Measurements from ENCODE around the gene TACC2. TPM values are rescaled to one million over a fixed set of nuclear protein-coding genes. Genes with fewer than 3 reads are reported as not detected.
"Not testable (repeated sequence)": the region's sequence is repeated elsewhere in the genome, so short reads cannot be mapped to it uniquely, and the experiment has no call there.

The TACC2 gene
- total RNA-seq, 1 donor from 2014 or later = 13.4 TPM

GRCh38 chr10:121978511-121978910 is 10.5 kb upstream of the TACC2 start:
- Histone ChIP-seq H3K4me3 (ENCODE audit: low read depth, low read length) (no peak overlapping the region), H3K27me3 (ENCODE audit: control insufficient read depth, insufficient read depth, low read length) (no peaks in the 10 kb centered on the region), H3K36me3 (ENCODE audit: control insufficient read depth, insufficient read depth, low read length) (no peaks in the 10 kb centered on the region)
- DNase-seq (ENCODE audit: low read depth) = no peak
- no peak for FAIRE-seq
- TF ChIP-seq CTCF (IDR thresholded peaks at IDR 0.05; ENCODE audit: insufficient read depth, low read length, severe bottlenecking) = no peak

- no peaks in the 10 kb centered on the region for H3K36me3 ChIP-seq (ENCODE audit: control insufficient read depth, insufficient read depth, low read length)
- FAIRE-seq = no peak
- DNase-seq (ENCODE audit: low read depth) = no peak
- no peak for TF ChIP-seq CTCF (IDR thresholded peaks at IDR 0.05; ENCODE audit: insufficient read depth, low read length, severe bottlenecking)
- no peaks in the 10 kb centered on the region for H3K27me3 ChIP-seq (ENCODE audit: control insufficient read depth, insufficient read depth, low read length)
- no peak overlapping the region for H3K4me3 ChIP-seq (ENCODE audit: low read depth, low read length)
Measured at GRCh38 chr10:121981346-121981745, 7.6 kb upstream of the TACC2 start.

- H3K36me3 ChIP-seq (ENCODE audit: control insufficient read depth, insufficient read depth, low read length) = no peaks in the 10 kb centered on the region
- DNase-seq (ENCODE audit: low read depth) (no peak), FAIRE-seq (no peak)
- no peaks in the 10 kb centered on the region for H3K27me3 ChIP-seq (ENCODE audit: control insufficient read depth, insufficient read depth, low read length)
- H3K4me3 ChIP-seq (ENCODE audit: low read depth, low read length) = no peak overlapping the region
- no peak for TF ChIP-seq CTCF (IDR thresholded peaks at IDR 0.05; ENCODE audit: insufficient read depth, low read length, severe bottlenecking)
Measured at GRCh38 chr10:121983852-121984251, 5.1 kb upstream of the TACC2 start.

- no peak for TF ChIP-seq CTCF (IDR thresholded peaks at IDR 0.05; ENCODE audit: insufficient read depth, low read length, severe bottlenecking)
- DNase-seq (ENCODE audit: low read depth) = no peak
- H3K36me3 ChIP-seq (ENCODE audit: control insufficient read depth, insufficient read depth, low read length) = no peaks in the 10 kb centered on the region
- H3K4me3 ChIP-seq (ENCODE audit: low read depth, low read length) = no peak overlapping the region
- H3K27me3 ChIP-seq (ENCODE audit: control insufficient read depth, insufficient read depth, low read length) = no peaks in the 10 kb centered on the region
- FAIRE-seq = no peak
Measured at GRCh38 chr10:121984463-121984862, 4.5 kb upstream of the TACC2 start.

- TF ChIP-seq CTCF (IDR thresholded peaks at IDR 0.05; ENCODE audit: insufficient read depth, low read length, severe bottlenecking) = no peak
- H3K27me3 ChIP-seq (ENCODE audit: control insufficient read depth, insufficient read depth, low read length) = no peaks in the 10 kb centered on the region
- no peak overlapping the region for H3K4me3 ChIP-seq (ENCODE audit: low read depth, low read length)
- DNase-seq (ENCODE audit: low read depth) = no peak
- no peak for FAIRE-seq
- no peaks in the 10 kb centered on the region for H3K36me3 ChIP-seq (ENCODE audit: control insufficient read depth, insufficient read depth, low read length)
Measured at GRCh38 chr10:121990015-121990677, 1.2 kb downstream of the TACC2 start.

- not testable (repeated sequence) for DNase-seq (ENCODE audit: low read depth); FAIRE-seq; H3K4me3 ChIP-seq (ENCODE audit: low read depth, low read length); H3K36me3 ChIP-seq (ENCODE audit: control insufficient read depth, insufficient read depth, low read length); H3K27me3 ChIP-seq (ENCODE audit: control insufficient read depth, insufficient read depth, low read length)
Measured at GRCh38 chr10:121991727-121992126, 2.8 kb downstream of the TACC2 start.
